Measurements from ENCODE around the gene SLC44A3. TPM values are rescaled to one million over a fixed set of nuclear protein-coding genes. Genes with fewer than 3 reads are reported as not detected.
"Not testable (repeated sequence)": the region's sequence is repeated elsewhere in the genome, so short reads cannot be mapped to it uniquely, and the experiment has no call there.

SLC44A3 gene
- total and polyA plus RNA-seq, 2 donors, result 4.7 to 6.8 TPM

DNA sequence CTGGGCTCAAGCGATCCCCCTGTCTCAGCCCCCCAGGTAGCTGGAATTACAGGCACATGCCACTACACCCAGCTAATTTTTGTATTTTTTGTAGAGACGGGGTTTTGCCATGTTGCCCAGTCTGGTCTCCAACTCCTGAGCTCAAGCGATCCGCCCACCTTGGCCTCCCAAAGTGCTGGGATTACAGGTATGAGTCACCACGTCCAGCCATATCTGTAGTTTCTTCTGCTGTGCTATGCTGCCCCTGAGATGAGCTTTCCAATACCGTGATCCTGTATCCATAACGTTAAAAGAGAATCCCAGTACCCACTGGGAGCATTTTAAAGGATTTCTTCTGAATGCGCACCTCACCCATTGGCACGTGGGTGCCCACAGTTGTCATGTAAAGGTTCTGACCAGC is 20.2 kb downstream of the SLC44A3 start:
- not testable (repeated sequence) for H3K4me3 ChIP-seq (ENCODE audit: low read length in 2 of 2); H3K27me3 ChIP-seq (ENCODE audit: control insufficient read depth in 2 of 2, insufficient read depth in 1 of 2, low read length in 1 of 2); DNase-seq (ENCODE audit: low read depth in 6 of 9, low spot score in 9 of 9); H3K27ac ChIP-seq (ENCODE audit: low read depth in 1 of 2, low read length in 1 of 2); H3K36me3 ChIP-seq (ENCODE audit: control insufficient read depth in 2 of 2, insufficient read depth in 2 of 2, low read length in 1 of 2); H3K9me3 ChIP-seq (ENCODE audit: control insufficient read depth in 2 of 2, insufficient read depth in 1 of 2, low read length in 1 of 2)
- WGBS, result 97% methylated on average over 9 of the region's 9 CpGs
- H3K4me1 ChIP-seq (ENCODE audit: control insufficient read depth in 2 of 2, insufficient read depth in 2 of 2, low read length in 2 of 2), result peaks cover 18 to 36% of the 10 kb centered on the region in 2 donors

DNA sequence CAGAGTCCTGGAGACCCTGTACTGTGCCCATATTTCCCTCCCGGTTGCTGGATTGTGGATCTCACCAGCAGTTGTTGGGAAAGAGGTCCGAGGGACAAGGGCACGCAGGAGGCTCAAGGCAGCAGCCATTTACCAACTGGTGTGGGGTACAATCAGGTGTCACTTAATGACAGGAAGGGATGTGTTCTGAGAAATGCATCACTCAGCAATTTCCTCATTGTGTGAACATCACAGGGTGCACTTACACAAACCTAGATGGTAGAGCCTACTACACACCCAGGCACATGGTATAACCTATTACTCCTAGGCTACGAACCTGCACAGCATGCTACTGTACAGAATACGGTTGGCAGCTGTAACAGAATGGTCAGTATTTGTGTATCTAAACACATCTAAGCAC is 20.7 kb downstream of the SLC44A3 start:
- Histone ChIP-seq H3K9me3 (ENCODE audit: control insufficient read depth in 2 of 2, insufficient read depth in 1 of 2, low read length in 1 of 2) (no peaks in the 10 kb centered on the region), H3K4me1 (ENCODE audit: control insufficient read depth in 2 of 2, insufficient read depth in 2 of 2, low read length in 2 of 2) (peaks cover 18 to 37% of the 10 kb centered on the region in 2 donors), H3K36me3 (ENCODE audit: control insufficient read depth in 2 of 2, insufficient read depth in 2 of 2, low read length in 1 of 2) (no peaks in the 10 kb centered on the region), H3K27me3 (ENCODE audit: control insufficient read depth in 2 of 2, insufficient read depth in 1 of 2, low read length in 1 of 2) (no peaks in the 10 kb centered on the region), H3K27ac (ENCODE audit: low read depth in 1 of 2, low read length in 1 of 2) (no peak overlapping the region), H3K4me3 (ENCODE audit: low read length in 2 of 2) (no peak overlapping the region)
- WGBS, result 95% methylated on average over 5 of the region's 5 CpGs
- DNase-seq (ENCODE audit: low read depth in 6 of 9, low spot score in 9 of 9), result no peak

DNA sequence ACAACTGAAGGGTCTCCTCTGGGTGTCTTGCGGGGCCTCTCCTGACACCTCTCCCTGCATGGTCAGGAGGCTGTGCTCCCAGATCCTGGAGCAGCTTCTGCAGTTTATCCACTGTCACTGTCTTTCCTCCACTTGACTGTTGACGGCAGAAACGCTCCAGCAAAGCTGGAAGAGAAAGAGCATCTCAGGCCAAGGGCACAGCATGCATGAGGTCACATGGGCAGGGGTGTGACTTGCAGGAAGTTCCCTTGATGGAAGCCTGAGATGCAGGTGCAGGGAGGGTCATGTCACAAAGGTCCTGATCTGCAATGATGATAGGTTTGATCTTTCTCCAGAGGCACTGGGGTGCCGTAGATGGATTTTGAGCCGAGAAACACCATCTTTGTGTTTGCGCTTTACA is 23.3 kb downstream of the SLC44A3 start:
- Histone ChIP-seq H3K36me3 (ENCODE audit: control insufficient read depth in 2 of 2, insufficient read depth in 2 of 2, low read length in 1 of 2) (no peaks in the 10 kb centered on the region), H3K4me3 (ENCODE audit: low read length in 2 of 2) (peak overlapping the region in 1 of 2 donors; percentile 7), H3K9me3 (ENCODE audit: control insufficient read depth in 2 of 2, insufficient read depth in 1 of 2, low read length in 1 of 2) (no peaks in the 10 kb centered on the region), H3K4me1 (ENCODE audit: control insufficient read depth in 2 of 2, insufficient read depth in 2 of 2, low read length in 2 of 2) (peaks cover 22 to 61% of the 10 kb centered on the region in 2 donors), H3K27ac (ENCODE audit: low read depth in 1 of 2, low read length in 1 of 2) (peak overlapping the region in 1 of 2 donors; percentile 81), H3K27me3 (ENCODE audit: control insufficient read depth in 2 of 2, insufficient read depth in 1 of 2, low read length in 1 of 2) (no peaks in the 10 kb centered on the region)
- WGBS, result 45% methylated on average over 6 of the region's 6 CpGs
- peak; percentile 43 to 88 (median 70) for DNase-seq (ENCODE audit: low read depth in 6 of 9, low spot score in 9 of 9)

DNA sequence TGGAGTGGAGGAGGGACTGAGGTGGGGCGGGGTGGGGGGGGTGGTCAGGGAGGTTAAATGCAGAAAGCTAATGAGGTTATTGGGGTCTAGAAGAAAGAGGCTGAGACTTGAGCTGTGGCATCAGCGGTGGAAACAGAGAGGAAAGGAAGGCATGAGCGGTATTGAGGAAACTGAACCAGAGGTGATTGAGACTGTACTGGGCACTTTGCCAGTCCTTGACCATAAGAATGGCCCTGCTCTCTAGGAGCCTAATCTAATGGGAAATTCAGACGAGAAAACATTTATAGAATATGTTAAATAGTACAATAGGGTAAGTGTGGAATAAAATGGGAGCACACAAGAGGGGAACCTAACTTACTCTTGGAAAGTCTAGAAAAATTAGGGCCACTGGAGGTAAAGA is 23.7 kb downstream of the SLC44A3 start:
- WGBS, result 86% methylated on average over 4 of the region's 4 CpGs
- Histone ChIP-seq H3K9me3 (ENCODE audit: control insufficient read depth in 2 of 2, insufficient read depth in 1 of 2, low read length in 1 of 2) (no peaks in the 10 kb centered on the region), H3K36me3 (ENCODE audit: control insufficient read depth in 2 of 2, insufficient read depth in 2 of 2, low read length in 1 of 2) (no peaks in the 10 kb centered on the region), H3K4me3 (ENCODE audit: low read length in 2 of 2) (no peak overlapping the region), H3K27me3 (ENCODE audit: control insufficient read depth in 2 of 2, insufficient read depth in 1 of 2, low read length in 1 of 2) (no peaks in the 10 kb centered on the region), H3K4me1 (ENCODE audit: control insufficient read depth in 2 of 2, insufficient read depth in 2 of 2, low read length in 2 of 2) (peaks cover 23 to 66% of the 10 kb centered on the region in 2 donors), H3K27ac (ENCODE audit: low read depth in 1 of 2, low read length in 1 of 2) (peak overlapping the region in 1 of 2 donors; percentile 81)
- DNase-seq (ENCODE audit: low read depth in 6 of 9, low spot score in 9 of 9), result no peak

DNA sequence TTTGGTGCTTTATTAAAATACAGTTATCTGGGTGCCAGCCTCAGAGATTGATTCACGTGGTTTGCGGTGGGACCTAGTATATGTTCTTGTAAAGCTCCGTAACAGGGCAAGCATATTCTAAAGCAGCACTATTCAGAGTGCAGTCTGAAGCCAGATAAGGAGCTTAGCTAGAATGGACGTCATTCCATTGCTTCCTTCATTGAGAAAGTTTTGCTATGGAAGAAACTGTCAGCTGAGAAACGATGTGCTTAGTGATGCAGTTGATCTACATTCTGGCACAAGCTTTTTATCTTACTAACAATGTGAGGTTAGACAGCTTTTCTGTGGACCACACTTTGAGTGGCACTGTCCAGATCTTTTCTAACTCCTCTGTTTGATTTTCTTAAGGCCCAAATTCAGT is 26.2 kb downstream of the SLC44A3 start:
- WGBS, result 97% methylated on average over 5 of the region's 5 CpGs
- Histone ChIP-seq H3K36me3 (ENCODE audit: control insufficient read depth in 2 of 2, insufficient read depth in 2 of 2, low read length in 1 of 2) (no peaks in the 10 kb centered on the region), H3K9me3 (ENCODE audit: control insufficient read depth in 2 of 2, insufficient read depth in 1 of 2, low read length in 1 of 2) (no peaks in the 10 kb centered on the region), H3K4me1 (ENCODE audit: control insufficient read depth in 2 of 2, insufficient read depth in 2 of 2, low read length in 2 of 2) (peaks cover 24 to 76% of the 10 kb centered on the region in 2 donors), H3K27ac (ENCODE audit: low read depth in 1 of 2, low read length in 1 of 2) (no peak overlapping the region), H3K27me3 (ENCODE audit: control insufficient read depth in 2 of 2, insufficient read depth in 1 of 2, low read length in 1 of 2) (no peaks in the 10 kb centered on the region), H3K4me3 (ENCODE audit: low read length in 2 of 2) (no peak overlapping the region)
- no peak for DNase-seq (ENCODE audit: low read depth in 6 of 9, low spot score in 9 of 9)

DNA sequence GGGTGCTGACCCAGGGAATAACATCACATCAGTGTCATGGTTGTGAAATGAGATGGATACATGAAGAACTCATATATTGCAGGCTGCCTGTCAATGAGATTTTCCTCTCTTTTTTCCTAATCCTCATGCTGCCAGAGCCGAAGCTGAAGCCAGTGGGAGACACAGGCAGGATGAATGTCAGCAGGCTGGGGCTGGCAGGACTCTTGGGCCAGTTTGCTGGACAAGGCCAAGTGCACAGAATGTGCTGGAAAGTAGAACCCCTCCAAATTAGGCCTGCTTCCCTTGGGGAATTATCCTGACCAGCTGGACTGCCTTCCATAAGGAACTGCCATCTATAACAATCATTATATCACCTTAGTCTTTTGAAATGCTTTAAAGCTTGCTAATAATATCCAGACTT is 31.4 kb downstream of the SLC44A3 start:
- no peaks in the 10 kb centered on the region for H3K36me3 ChIP-seq (ENCODE audit: control insufficient read depth in 2 of 2, insufficient read depth in 2 of 2, low read length in 1 of 2)
- peaks cover 6 to 40% of the 10 kb centered on the region in 2 donors for H3K4me1 ChIP-seq (ENCODE audit: control insufficient read depth in 2 of 2, insufficient read depth in 2 of 2, low read length in 2 of 2)
- peaks cover 0 to 2% of the 10 kb centered on the region in 2 donors for H3K27me3 ChIP-seq (ENCODE audit: control insufficient read depth in 2 of 2, insufficient read depth in 1 of 2, low read length in 1 of 2)
- H3K4me3 ChIP-seq (ENCODE audit: low read length in 2 of 2), result no peak overlapping the region
- no peak for DNase-seq (ENCODE audit: low read depth in 6 of 9, low spot score in 9 of 9)
- no peaks in the 10 kb centered on the region for H3K9me3 ChIP-seq (ENCODE audit: control insufficient read depth in 2 of 2, insufficient read depth in 1 of 2, low read length in 1 of 2)
- no peak overlapping the region for H3K27ac ChIP-seq (ENCODE audit: low read depth in 1 of 2, low read length in 1 of 2)
- 86% methylated on average over 1 of the region's 1 CpG for WGBS

DNA sequence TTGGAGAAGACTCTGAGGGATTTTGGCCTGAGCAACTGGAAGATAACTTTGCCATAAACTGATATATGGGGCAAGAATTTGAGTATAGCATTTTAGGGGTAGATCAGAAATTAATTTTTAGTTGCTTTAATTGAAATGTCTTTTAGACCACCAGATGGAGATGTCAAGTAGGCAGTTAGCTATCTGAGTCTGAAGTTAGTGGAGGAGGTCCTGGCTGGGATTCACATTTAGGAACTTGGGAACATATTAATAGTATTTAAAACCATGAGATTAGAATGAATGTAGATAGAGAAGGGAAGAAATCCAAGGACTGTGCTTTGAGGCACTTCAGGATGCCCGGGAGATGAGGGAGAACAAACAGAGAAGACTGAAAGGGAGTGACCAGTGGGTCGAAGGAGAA is 32.6 kb downstream of the SLC44A3 start:
- no peak overlapping the region for H3K27ac ChIP-seq (ENCODE audit: low read depth in 1 of 2, low read length in 1 of 2)
- H3K4me3 ChIP-seq (ENCODE audit: low read length in 2 of 2), result no peak overlapping the region
- WGBS, result 82% methylated on average over 2 of the region's 2 CpGs
- H3K4me1 ChIP-seq (ENCODE audit: control insufficient read depth in 2 of 2, insufficient read depth in 2 of 2, low read length in 2 of 2), result peaks cover 2 to 28% of the 10 kb centered on the region in 2 donors
- H3K27me3 ChIP-seq (ENCODE audit: control insufficient read depth in 2 of 2, insufficient read depth in 1 of 2, low read length in 1 of 2), result peaks cover 0 to 2% of the 10 kb centered on the region in 2 donors
- no peak for DNase-seq (ENCODE audit: low read depth in 6 of 9, low spot score in 9 of 9)
- no peaks in the 10 kb centered on the region for H3K36me3 ChIP-seq (ENCODE audit: control insufficient read depth in 2 of 2, insufficient read depth in 2 of 2, low read length in 1 of 2)
- no peaks in the 10 kb centered on the region for H3K9me3 ChIP-seq (ENCODE audit: control insufficient read depth in 2 of 2, insufficient read depth in 1 of 2, low read length in 1 of 2)

DNA sequence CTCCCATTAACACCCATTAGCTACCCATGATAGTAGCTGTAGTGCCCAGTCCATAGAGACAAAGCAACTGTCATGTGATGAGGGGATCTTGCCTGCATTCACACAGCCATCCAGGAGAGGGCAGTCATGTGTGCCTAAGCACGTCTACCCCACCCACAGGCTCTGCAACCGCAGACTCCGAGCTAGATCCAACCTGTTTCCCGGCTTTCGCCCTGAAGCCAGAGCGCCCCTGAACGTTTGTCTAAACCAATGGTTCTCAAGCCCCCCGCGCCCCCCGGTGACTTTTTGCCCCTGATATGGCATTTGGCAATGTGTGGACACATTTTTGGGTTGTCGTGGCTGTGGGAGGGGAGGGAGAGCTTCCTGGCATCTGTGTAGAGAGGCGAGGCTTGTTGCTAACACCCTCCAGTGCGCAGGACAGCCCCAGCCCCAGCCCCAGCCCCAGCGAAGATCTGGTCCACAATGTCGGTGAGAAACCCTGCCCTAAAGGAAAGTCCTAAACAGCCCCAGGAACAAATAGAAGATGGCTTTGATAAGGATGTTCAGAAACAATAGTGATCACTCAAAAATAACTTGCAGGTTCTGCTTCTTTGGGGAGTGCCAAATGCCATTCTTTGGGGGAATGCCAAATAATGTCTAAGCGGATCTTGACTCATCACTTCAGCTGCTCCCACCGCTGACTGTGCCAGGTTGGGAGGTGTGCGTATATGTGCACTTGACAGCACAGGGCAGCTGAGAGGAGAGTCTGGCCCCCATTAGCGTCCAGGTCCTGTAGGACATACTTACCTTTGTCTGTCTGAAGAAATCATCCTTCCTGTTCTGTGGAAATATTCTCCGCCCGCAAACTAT is 34.5 kb downstream of the SLC44A3 start:
- Histone ChIP-seq H3K36me3 (ENCODE audit: control insufficient read depth in 2 of 2, insufficient read depth in 2 of 2, low read length in 1 of 2) (no peaks in the 10 kb centered on the region), H3K9me3 (ENCODE audit: control insufficient read depth in 2 of 2, insufficient read depth in 1 of 2, low read length in 1 of 2) (no peaks in the 10 kb centered on the region), H3K4me1 (ENCODE audit: control insufficient read depth in 2 of 2, insufficient read depth in 2 of 2, low read length in 2 of 2) (peaks cover 0 to 9% of the 10 kb centered on the region in 2 donors), H3K27ac (ENCODE audit: low read depth in 1 of 2, low read length in 1 of 2) (peak overlapping the region in 1 of 2 donors; percentile 58), H3K4me3 (ENCODE audit: low read length in 2 of 2) (peak overlapping the region; percentile 42 to 47), H3K27me3 (ENCODE audit: control insufficient read depth in 2 of 2, insufficient read depth in 1 of 2, low read length in 1 of 2) (peaks cover 0 to 9% of the 10 kb centered on the region in 2 donors)
- 23% methylated on average over 21 of the region's 21 CpGs for WGBS
- peak; percentile 63 to 92 (median 81) for DNase-seq (ENCODE audit: low read depth in 6 of 9, low spot score in 9 of 9)

DNA sequence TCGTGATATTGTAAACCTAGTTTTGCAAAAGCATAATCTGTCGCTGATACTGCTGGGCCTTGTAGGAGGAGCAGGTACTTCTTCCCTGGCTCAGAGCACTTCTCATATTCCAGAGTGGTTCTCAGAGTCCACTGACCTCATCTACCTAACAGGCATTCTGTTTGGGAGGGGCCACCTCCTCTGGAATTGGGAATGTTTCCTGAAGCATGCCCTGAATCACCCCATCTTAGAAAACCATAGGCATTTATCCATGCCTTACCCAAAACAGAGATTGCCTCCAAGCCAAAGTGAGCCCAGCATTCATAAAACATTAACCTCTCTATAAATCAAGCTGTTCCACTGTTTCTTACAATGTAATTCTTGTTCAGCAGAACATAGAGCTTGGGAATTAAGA is 35.1 kb downstream of the SLC44A3 start:
- H3K9me3 ChIP-seq (ENCODE audit: control insufficient read depth in 2 of 2, insufficient read depth in 1 of 2, low read length in 1 of 2), result no peaks in the 10 kb centered on the region
- H3K4me3 ChIP-seq (ENCODE audit: low read length in 2 of 2), result no peak overlapping the region
- 92% methylated on average over 2 of the region's 2 CpGs for WGBS
- no peaks in the 10 kb centered on the region for H3K36me3 ChIP-seq (ENCODE audit: control insufficient read depth in 2 of 2, insufficient read depth in 2 of 2, low read length in 1 of 2)
- H3K4me1 ChIP-seq (ENCODE audit: control insufficient read depth in 2 of 2, insufficient read depth in 2 of 2, low read length in 2 of 2), result peaks cover 0 to 8% of the 10 kb centered on the region in 2 donors
- H3K27ac ChIP-seq (ENCODE audit: low read depth in 1 of 2, low read length in 1 of 2), result no peak overlapping the region
- no peak for DNase-seq (ENCODE audit: low read depth in 6 of 9, low spot score in 9 of 9)
- H3K27me3 ChIP-seq (ENCODE audit: control insufficient read depth in 2 of 2, insufficient read depth in 1 of 2, low read length in 1 of 2), result peaks cover 0 to 11% of the 10 kb centered on the region in 2 donors

Measured in thymus (tissue), 11 donors.